ENCODE measurements around the gene KMT2C. TPM values are rescaled to one million over a fixed set of nuclear protein-coding genes. Genes with fewer than 3 reads are reported as not detected.
"Not testable (repeated sequence)": the region's sequence is repeated elsewhere in the genome, so short reads cannot be mapped to it uniquely, and the experiment has no call there.

The KMT2C gene
- polyA plus RNA-seq, 4 donors: 34.5 to 41.3 (median 36.7) TPM

DNA sequence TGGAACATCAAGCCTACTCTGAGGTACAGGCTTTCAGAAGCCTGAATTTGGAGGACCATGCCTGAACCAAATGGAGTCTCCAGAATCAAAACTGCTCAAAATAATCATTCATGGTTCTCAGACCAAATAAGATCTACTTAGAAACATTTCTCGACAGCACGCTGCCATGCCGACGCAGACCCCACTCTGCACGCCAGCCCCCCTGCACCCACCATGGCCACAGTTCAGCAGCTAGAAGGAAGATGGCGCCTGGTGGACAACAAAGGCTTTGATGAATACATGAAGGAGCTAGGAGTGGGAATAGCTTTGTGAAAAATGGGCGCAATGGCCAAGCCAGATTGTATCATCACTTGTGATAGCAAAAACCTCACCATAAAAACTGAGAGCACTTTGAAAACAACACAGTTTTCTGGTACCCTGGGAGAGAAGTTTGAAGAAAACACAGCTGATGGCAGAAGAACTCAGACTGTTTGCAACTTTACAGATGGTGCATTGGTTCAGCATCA, 6.6 kb upstream of the KMT2C start:
- no peak for DNase-seq (ENCODE audit: low read depth in 4 of 4, low spot score in 3 of 4)

DNA sequence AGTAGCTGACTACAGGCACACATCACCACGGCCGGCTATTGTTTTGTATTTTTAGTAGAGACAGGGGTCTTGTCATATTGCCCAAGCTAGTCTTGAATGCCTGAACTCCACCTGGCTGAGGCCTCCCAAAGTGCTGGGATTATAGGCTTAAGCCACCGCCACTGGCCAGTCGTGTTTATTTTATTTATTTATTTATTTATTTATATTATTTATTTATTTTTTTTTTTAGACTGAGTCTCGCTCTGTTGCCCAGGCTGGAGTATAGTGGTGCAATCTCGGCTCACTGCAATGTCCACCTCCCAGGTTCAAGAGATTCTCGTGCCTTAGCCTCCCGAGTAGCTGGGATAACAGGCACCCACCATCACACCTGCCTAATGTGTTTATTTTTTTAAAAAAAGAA, 6.0 kb upstream of the KMT2C start:
- not testable (repeated sequence) for DNase-seq (ENCODE audit: low read depth in 4 of 4, low spot score in 3 of 4)

DNA sequence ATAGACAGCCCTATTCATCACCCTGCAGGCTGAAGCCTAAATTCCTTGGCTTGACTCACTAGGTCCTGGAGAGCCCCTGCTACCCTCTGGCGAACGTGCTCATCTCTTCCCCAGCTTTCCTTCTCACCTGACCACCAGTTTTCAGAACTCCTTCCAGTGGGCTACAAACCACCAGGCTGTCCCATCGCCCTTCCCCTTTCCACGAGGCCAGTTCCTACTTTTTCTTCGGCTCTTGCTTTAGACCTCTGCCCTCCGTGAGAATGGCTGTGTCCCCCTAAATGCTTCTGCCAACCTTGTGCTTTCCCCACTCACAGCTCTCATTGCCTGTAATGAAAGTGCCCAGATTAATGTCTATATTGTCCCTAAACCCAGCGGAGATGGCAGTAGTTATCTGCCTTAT, 5.4 kb upstream of the KMT2C start:
- not testable (repeated sequence) for DNase-seq (ENCODE audit: low read depth in 4 of 4, low spot score in 3 of 4)

DNA sequence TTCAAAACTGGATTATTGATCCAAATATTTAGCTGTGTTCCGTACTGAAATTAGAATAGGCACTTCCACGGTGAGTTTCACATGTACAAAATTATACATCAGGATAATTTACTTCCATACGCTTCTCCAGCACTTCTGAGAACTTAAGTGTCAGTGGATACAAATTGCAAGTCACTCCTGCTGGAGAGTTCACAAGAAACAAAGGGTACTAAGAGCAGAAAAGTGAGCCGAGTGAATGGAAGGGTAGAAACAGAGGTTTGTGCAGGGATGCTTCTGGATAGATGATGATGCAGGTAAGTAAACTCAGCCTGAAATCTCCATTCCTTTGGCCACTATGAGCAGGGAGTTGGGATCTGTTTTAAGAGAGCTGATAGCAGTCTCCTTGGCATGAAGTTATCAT, 2.2 kb upstream of the KMT2C start:
- DNase-seq (ENCODE audit: low read depth in 4 of 4, low spot score in 3 of 4): not testable (repeated sequence)

DNA sequence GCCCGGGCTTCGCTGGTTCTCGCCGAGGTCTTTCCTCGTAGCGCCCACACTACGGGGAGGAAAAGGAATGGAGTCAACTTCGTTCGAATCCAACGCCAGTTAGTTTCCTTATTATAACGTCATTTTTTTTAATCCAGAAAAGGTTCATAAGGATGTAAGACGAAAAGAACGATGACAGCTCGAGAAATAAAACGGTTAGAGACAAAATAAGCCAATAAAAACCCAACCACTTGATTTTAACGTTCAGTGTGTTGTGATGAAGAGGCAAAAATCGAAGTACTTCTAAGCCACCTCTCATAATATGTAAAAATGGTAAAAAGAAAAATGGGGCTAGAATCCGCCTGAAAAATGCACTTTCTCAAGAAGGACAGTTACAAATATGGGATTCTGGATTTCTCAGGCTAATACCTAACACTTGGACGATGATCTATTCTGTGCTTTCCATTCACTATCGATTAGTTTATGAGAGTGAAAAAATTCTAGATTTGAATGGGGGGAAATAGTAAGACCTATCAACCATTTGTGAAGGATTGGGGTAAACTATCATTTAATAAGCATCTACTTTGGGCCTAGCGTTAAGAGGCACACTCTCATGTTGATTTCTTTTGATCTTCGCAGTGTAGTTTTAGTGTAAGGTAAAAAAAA, 1.2 kb upstream of the KMT2C start:
- not testable (repeated sequence) for DNase-seq (ENCODE audit: low read depth in 4 of 4, low spot score in 3 of 4)

DNA sequence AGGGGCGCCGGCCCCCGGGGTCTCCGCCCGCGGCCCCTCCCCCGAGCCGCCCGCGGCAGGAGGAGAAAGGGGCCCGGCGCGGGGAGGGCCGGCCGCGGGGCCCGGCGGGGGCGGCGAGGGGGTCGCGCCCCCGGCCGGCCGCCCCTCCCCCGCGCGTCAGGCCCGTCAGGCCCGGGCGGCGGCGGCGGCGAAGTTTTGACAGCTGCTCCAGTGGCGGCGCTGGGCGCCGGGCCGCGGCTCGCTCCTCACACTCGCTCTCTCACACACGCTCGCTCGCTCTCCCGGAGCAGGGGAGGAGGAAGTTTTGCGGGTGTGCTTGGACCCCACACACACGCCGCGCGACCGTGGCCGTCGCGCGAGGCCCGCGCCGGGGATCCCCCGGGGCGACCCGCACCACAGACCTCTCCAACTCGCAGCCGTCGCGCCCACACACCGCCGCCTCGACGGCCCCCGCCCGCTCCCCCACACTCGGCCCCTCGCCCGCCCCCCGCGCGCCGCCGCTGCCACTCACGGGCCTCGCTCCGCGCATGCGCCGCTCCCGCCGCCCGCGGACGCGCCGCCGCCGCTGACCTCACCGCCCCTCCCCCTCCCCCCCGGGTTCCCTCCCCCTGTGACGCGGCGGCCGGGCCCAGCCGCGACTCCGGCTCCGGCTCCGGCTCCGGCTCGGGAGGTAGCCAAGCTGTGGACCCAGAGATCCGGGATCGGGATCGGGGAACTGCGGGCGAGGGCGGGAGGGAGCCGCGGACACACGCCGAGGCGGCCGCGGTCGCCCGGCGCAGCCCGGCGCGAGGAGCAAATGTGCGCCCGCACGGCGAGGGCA, 518 bp upstream of the KMT2C start:
- peak; percentile 77 to 86 (median 84) for DNase-seq (ENCODE audit: low read depth in 4 of 4, low spot score in 3 of 4)

DNA sequence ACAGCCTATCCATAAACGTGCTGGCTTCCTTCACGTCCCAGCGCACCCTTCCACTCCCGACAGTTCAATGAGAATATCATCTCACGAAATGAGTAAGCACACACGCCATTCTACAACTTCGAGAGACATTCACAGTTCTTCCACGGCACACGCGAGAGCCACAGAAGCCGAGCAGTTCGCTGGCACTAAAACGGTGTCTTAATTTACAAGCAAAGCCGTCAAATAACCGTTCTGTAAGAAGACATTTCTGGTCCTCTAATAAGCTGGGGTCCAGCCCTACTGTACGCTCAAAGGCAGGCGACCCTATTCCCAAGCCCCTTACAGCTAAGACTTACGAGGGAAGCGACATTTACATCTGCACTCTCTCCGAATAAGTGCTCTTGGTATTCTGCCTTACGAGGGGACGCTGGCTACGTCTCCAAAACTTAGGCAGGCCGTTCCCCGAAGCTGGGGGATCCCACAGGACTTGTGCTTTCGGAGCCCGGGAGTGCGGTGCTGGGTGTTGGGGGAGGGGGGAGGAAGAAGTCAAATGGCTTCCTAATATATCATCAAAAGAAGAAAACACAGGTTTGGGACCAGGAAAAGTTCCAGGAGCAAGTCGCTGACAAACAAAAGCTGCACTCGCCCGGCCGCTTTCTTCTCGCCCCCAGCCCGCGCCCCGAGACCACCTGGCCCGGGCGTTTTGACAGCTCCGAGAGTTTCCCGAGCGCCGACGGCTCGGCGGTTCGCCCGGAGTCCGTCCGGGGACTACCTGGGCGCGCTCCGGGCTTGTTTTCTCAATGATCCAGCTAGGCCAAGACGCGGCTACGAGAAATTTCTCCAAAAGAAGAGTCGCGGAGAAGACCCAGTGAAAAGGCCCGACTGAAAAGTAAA, 1.1 kb downstream of the KMT2C start:
- DNase-seq (ENCODE audit: low read depth in 4 of 4, low spot score in 3 of 4): not testable (repeated sequence)

DNA sequence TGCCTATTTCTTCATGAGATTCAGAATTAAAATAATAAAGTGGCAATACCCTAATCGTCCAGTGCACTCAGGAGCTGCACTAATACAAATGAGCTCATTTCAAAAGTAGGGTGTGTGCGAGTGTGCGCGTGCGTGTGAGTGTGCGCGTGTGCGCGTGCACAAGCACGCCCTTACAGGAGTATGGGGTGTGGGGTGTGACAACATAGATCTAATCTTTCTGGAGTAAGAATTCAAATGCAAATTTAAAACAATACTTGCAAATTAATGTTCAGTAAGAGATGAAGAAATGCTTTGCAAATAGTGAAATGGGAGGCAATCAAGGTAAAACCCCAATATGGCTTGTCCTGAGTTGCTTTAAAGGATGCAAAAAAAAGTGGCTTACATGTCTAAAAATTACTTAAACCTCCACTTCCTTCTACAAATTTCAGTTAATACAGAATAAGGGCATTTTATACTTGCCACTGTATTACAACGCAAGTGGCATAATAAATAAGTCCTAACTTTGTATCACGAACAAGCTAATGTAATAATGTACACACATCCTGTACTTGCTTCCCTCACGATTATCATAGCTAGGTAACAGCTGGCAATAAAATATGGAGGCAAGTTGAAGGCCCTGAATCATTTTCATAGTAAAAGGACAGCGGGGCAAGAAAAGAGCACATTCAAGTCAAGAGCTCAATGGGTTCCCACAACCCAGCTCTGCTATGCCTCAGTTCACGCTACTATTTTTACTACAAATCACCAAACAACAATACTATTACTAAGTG, 1.9 kb downstream of the KMT2C start:
- DNase-seq (ENCODE audit: low read depth in 4 of 4, low spot score in 3 of 4): not testable (repeated sequence)

DNA sequence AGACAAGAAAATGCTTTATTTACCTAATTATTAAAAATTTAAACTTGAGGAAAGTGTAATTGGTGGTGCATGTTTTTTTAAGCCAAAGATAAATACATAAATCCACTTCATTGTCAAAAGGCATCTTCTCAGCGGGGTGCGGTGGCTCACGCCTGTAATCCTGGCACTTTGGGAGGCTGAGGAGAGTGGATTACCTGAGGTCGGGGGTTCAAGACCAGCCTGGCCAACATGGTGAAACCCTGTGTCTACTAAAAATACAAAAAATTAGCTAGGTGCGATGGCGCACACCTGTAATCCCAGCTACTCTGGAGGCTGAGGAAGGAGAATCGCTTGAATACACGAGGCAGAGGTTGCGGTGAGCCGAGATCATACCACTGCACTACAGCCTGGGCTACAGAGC, 3.1 kb downstream of the KMT2C start:
- not testable (repeated sequence) for DNase-seq (ENCODE audit: low read depth in 4 of 4, low spot score in 3 of 4)

DNA sequence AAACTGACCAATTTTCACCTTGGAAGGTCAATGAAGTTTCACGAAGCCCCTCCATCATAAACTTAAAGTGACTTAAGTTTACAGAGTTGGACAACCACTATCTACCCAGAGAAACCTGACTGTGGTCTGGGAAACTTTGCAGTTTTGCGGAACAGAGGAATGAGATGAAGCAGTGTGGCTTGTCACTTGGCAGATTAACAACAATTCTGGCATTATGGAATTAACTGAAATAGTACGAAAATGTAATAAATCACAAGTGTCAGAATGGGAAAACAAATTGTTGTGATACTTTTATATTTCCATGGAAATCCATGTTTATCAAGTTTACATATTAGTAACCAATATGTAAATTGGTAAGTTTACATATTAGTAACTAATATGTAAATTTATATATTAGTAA, 4.9 kb downstream of the KMT2C start:
- DNase-seq (ENCODE audit: low read depth in 4 of 4, low spot score in 3 of 4): no peak

DNA sequence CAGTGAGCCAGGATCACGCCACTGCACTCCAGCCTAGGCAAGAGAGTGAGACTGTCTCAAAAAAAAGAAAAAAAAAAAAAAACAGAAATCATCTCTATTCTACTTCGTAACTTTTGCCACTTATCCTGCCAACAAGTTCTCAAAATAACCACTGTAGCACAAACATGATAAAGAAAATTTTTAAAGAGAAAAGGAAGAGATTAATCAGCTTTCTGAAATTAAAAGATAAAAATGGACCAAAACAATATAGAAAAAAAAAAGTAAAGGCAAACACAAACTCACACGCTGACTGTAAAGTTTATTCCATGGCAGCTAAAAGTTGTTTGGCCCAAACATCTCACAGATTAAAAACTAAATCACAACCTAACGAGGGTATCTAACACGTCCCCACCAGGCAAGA, 5.7 kb downstream of the KMT2C start:
- DNase-seq (ENCODE audit: low read depth in 4 of 4, low spot score in 3 of 4): not testable (repeated sequence)

DNA sequence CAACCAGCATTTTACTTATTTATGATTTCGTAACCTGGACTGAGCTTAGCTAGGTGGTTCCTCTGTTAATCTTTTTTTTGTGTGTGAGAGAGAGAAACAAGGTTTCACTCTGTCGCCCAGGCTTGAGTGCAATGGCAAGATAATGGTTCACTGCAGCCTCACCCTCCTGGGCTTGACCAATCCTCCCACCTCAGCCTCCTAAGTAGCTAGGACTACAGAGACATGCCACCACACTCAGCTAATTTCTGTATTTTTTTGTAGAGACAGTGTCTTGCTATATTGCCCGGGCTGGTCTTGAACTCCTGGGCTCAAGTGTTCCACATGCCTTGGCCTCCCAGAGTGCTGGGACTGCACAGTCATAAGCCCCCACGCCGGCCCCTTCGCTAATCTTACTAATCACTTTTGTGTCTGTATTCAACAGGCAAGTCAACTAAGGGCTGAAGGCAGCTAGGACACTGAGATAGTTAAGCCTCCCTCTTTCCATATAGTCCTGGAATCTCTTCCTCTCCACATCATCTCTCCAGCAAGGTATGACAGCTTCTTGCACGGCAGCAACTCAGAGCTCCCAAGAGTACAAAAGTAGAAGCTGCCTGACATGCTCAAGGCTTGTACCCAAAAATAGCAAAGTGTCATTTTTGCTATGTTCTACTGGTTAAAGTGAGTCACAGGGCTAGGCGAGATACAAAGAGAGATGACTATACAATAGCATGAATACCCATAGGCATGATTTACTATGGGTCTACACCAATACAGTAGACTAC, 11.3 kb downstream of the KMT2C start:
- no peak for DNase-seq (ENCODE audit: low read depth in 4 of 4, low spot score in 3 of 4)

DNA sequence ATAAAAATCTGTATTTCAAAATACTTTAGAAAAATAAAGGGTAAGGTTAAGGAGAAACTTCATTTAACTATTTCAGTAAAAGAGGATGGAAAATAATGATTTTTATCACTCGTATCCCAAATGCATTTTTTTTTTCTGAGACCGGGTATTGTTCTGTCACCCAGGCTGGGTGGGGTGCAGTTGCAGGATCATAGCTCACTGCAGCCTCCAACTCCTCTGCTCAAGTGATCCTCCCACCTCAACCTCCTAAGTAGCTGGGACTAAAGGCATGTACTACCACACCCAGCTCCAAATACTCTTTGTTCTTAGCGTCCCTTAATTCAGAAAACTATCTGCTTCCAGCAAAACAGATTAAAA, 11.8 kb downstream of the KMT2C start:
- DNase-seq (ENCODE audit: low read depth in 4 of 4, low spot score in 3 of 4): no peak

DNA sequence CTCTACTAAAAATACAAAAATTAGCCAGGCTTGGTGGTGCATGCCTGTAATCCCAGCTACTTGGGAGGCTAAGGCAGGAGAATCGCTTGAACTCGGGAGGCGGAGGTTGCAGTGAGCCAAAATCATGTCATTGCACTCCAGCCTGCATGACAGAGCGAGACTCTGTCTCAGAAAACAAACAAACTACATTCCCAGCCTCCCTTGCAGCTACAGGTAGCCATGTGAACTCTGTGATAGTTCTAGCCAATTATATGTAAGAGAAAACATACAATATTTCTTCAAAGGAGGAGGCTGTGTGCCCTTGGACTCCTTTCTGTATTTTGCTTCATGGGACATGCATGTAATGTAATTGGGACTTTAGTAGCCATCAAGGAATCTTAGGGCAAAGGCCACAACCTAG, 12.6 kb downstream of the KMT2C start:
- not testable (repeated sequence) for DNase-seq (ENCODE audit: low read depth in 4 of 4, low spot score in 3 of 4)

DNA sequence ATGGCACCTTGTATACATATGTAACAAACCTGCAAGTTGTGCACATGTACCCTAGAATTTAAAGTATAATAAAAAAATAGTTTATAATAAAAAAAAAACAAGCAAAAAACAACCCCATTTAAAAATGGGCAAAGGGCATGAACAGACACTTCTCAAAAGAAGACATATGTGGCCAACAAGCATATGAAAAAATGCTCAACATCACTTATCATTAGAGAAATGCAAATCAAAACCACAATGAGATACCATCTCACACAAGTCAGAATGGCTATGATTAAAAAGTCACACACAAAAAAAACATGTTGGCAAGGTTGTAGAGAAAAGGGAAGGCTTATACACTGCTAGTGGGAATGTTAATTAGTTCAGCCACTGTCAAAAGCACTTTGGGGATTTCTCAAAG, 14.9 kb downstream of the KMT2C start:
- DNase-seq (ENCODE audit: low read depth in 4 of 4, low spot score in 3 of 4): not testable (repeated sequence)

DNA sequence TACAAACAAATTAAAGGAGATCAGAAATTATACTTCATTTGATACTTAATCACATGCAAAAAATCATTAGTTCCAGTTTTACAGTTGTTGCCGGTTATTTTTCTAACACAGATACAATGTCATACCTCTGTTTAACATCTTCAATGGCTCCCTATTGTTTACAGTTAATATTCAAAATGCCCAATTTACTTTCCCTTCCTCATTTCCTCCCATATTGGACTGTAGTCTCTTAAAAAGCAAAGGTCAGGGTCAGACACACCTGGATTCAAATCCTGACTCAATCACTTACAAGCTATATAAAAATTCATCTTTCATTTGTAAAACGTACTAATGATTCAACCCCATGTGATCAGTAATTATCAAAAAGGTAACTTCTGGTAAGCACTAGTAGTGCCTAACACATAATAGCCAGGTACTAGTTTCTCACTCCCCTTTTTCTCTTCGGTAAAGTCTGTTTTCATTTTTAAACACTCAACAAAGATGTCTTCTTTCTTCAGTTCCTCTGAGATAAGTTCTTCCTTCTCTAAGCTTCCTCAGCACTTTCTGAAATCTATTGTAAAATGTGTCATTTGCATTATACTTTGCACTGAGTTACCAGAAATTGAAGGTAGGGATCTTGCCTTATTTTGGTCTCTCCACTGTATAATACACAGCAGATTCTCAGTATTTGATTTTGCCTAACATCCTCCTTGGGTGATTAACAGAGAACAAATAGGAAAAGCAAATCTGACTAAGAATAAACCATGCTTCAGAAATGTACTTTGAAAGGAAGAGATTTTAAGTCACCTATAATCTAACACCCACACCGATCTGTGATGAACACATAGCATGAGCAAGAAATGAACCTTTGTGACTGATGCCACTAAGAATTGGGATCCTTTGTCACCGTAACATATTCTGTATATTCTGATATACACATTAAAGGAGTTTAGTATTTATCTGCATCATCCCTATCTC, 16.1 kb downstream of the KMT2C start:
- DNase-seq (ENCODE audit: low read depth in 4 of 4, low spot score in 3 of 4): no peak

DNA sequence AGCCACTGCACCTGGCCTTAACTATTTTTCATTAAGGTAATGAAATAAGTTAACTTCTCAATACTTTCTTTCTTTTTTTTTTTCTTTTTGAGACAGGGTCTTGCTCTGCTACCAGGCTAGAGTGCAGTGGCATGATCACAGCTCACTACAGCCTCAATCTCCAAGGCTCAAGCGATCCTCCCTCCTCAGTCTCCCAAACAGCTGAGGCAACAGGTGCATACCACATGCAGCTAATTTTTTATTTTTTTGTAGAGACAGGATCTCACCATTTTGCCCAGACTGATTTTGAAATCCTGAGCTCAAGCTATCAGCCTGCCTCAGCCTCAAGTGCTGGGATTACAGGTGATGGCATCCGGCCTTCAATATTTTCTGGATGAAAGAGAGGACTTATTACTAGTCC, 21.0 kb downstream of the KMT2C start:
- no peak for DNase-seq (ENCODE audit: low read depth in 4 of 4, low spot score in 3 of 4)

DNA sequence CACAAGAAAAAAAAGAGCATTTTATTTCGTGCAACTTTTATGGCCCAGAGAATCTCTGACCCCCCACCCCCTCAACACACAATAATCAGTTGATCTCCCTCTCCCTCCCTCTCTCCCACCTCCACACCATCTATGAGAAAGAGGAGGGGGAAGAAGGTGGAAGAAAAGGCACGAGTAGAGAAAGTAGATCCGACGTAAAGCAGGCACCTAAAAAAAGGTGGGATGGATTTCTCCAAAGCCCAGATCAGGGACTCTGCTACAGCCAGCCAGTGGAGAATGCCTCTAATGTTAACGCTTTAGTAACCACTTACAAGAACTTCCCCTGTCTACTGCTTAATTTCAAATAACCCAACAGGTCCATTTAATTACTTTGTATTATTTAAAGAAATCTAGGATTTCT, 24.4 kb downstream of the KMT2C start:
- DNase-seq (ENCODE audit: low read depth in 4 of 4, low spot score in 3 of 4): no peak

All from right renal pelvis (tissue), 4 donors.